HepG2 (cell line): ENCODE results near the gene HOXA9. TPM values are rescaled to one million over a fixed set of nuclear protein-coding genes. Genes with fewer than 3 reads are reported as not detected.
A peak's percentile ranks its signal among the peaks of the same experiment; 100 is the strongest.

Experiments used
- ATF2 ChIP-seq: sonication (generic); formaldehyde crosslinking; IDR thresholded peaks from 2 replicates; pipeline ENCODE4 v1.4.0; 2020; ENCODE audit warnings: missing genetic modification reagents
- EED ChIP-seq: sonication (generic); formaldehyde crosslinking; IDR thresholded peaks from 2 replicates; pipeline ENCODE4 v1.5.0; 2020; ENCODE audit warnings: mild to moderate bottlenecking, missing genetic modification reagents
- FOXJ3 ChIP-seq: sonication (generic); formaldehyde crosslinking; IDR thresholded peaks from 2 replicates; pipeline ENCODE4 v1.4.0; 2020; ENCODE audit warnings: missing genetic modification reagents, mild to moderate bottlenecking, borderline replicate concordance
- FUBP1 ChIP-seq: sonication (generic); formaldehyde crosslinking; IDR thresholded peaks from 2 replicates; pipeline ENCODE4 v1.5.1; 2020; ENCODE audit warnings: missing genetic modification reagents, mild to moderate bottlenecking, borderline replicate concordance
- HDAC2 ChIP-seq: sonication (generic); formaldehyde crosslinking; IDR thresholded peaks from 2 replicates; pipeline ENCODE4 v1.4.0; 2020; ENCODE audit warnings: missing genetic modification reagents
- JUND ChIP-seq: sonication (generic); formaldehyde crosslinking; IDR thresholded peaks from 2 replicates; pipeline ENCODE4 v1.8.0; 2022; ENCODE audit warnings: mild to moderate bottlenecking, missing genetic modification reagents
- KDM2A ChIP-seq: sonication (generic); formaldehyde crosslinking; IDR thresholded peaks from 2 replicates; pipeline ENCODE4 v1.4.0; 2020; ENCODE audit warnings: low read depth, missing genetic modification reagents, borderline replicate concordance
- KDM4B ChIP-seq: sonication (generic); formaldehyde crosslinking; IDR thresholded peaks from 2 replicates; pipeline ENCODE4 v1.4.0; 2020; ENCODE audit warnings: missing genetic modification reagents
- NR2F2 ChIP-seq: IDR thresholded peaks from 2 replicates; pipeline ENCODE4 v1.6.1; 2012; ENCODE audit warnings: low read depth, inconsistent platforms, borderline replicate concordance
- PPARG ChIP-seq: conservative IDR thresholded peaks from 2 replicates; pipeline ENCODE4 v1.6.1; 2016; ENCODE audit warnings: missing biosample characterization, missing genetic modification reagents
- PRPF4 ChIP-seq: fragments of 200-400 bp; formaldehyde crosslinking; IDR thresholded peaks from 2 replicates; pipeline ENCODE4 v1.6.1; 2016; ENCODE audit warnings: low read length, low read depth; ENCODE audit not compliant: poor library complexity, severe bottlenecking
- SAFB2 ChIP-seq: sonication (generic); formaldehyde crosslinking; IDR thresholded peaks from 2 replicates; pipeline ENCODE4 v1.5.1; 2020; ENCODE audit warnings: missing genetic modification reagents, low read depth, mild to moderate bottlenecking, borderline replicate concordance
- SIN3A ChIP-seq: IDR thresholded peaks from 2 replicates; pipeline ENCODE4 v1.6.1; 2011; ENCODE audit warnings: low read depth, mild to moderate bottlenecking, control low read depth, low read length, borderline replicate concordance
- SMAD9 ChIP-seq: sonication (generic); formaldehyde crosslinking; IDR thresholded peaks from 2 replicates; pipeline ENCODE4 v1.5.1; 2020; ENCODE audit warnings: mild to moderate bottlenecking, missing genetic modification reagents
- TFAP4 ChIP-seq: sonication (generic); IDR thresholded peaks from 2 replicates; pipeline ENCODE4 v1.6.1; 2016; ENCODE audit warnings: low read depth, borderline replicate concordance
- YEATS2 ChIP-seq: sonication (generic); formaldehyde crosslinking; IDR thresholded peaks from 2 replicates; pipeline ENCODE4 v1.4.0; 2020; ENCODE audit warnings: missing genetic modification reagents, borderline replicate concordance
- ZMAT3 ChIP-seq: sonication (generic); formaldehyde crosslinking; conservative IDR thresholded peaks from 2 replicates; pipeline ENCODE4 v1.7.0; 2021; ENCODE audit warnings: missing genetic modification reagents
- ZNF253 ChIP-seq: sonication (generic); formaldehyde crosslinking; IDR thresholded peaks from 2 replicates; pipeline ENCODE4 v1.8.0; 2022; ENCODE audit warnings: mild to moderate bottlenecking, missing genetic modification reagents, borderline replicate concordance
- ZNF567 ChIP-seq: sonication (generic); formaldehyde crosslinking; IDR thresholded peaks from 2 replicates; pipeline ENCODE4 v1.8.1; 2023; ENCODE audit warnings: mild to moderate bottlenecking, missing genetic modification reagents, borderline replicate concordance
- ZNF782 ChIP-seq: sonication (generic); formaldehyde crosslinking; IDR thresholded peaks from 2 replicates; pipeline ENCODE4 v1.4.0; 2020; ENCODE audit warnings: missing genetic modification reagents, mild to moderate bottlenecking, borderline replicate concordance
- polyA plus RNA-seq, 8 experiments: library from polyadenylated mRNA; depleted of rRNA in 3 of 8; stranded (reverse) in 7 of 8; unstranded in 1 of 8; fragments of >200 nt; fragmentation: Illumina TruSeq in 4 of 8; extraction: Trizol in 4 of 8; gene quantifications; 2 replicates each; pipeline versions ENCODE4 v1.2.1 to v1.2.3, GENCODE V29; 2011 to 2016; ENCODE audit warnings: low read depth in 4 of 8, missing spikeins in 1 of 8, mixed read lengths in 1 of 8; ENCODE audit not compliant: insufficient read depth in 1 of 8
- total RNA-seq, 5 experiments: library from RNA; depleted of rRNA; stranded (reverse); fragments of >200 nt; fragmentation: Illumina TruSeq; extraction: Trizol; gene quantifications; 2 replicates each; pipeline ENCODE4 v1.2.3, GENCODE V29; 2016; ENCODE audit warnings: low read depth in 1 of 5
- TF ChIP-seq, protein P1 (sequence below): sonication (generic); formaldehyde crosslinking; IDR thresholded peaks from 2 replicates; pipeline ENCODE4 v1.5.1; 2020; ENCODE audit warnings: mild to moderate bottlenecking, missing genetic modification reagents

The HOXA9 gene
- total and polyA plus RNA-seq, 2 of the 13 experiments (the other 11 are each of a cell fraction or from before 2014, with no cell fraction given), result not detected

GRCh38 chr7:27130540-27131389 is 34.6 kb downstream of the HOXA9 start, which contains the start of gene HOXA4 (continued):
- TF ChIP-seq FUBP1 (no peak), ATF2 (CRISPR knock-in tag) (no peak; the same call in 1 of the 2 replicates), PRPF4 (peak; percentile 100), PPARG (CRISPR knock-in tag) (0 out of 2 replicates have a peak, but pooled peaks have one; percentile 18), ZMAT3 (CRISPR knock-in tag) (no peak), ZNF782 (CRISPR knock-in tag) (no peak), KDM4B (CRISPR knock-in tag) (no peak), SMAD9 (CRISPR knock-in tag) (0 out of 2 replicates have a peak, but pooled peaks have one; percentile 39), NR2F2 (no peak; the same call in 1 of the 2 replicates), SAFB2 (CRISPR knock-in tag) (no peak), HDAC2 (peak; percentile 68), ZNF253 (no peak; the same call in 1 of the 2 replicates), SIN3A (no peak), JUND (no peak), ZNF567 (CRISPR knock-in tag) (no peak), FOXJ3 (CRISPR knock-in tag) (no peak), KDM2A (CRISPR knock-in tag) (peak; percentile 82), EED (CRISPR knock-in tag) (no peak), YEATS2 (CRISPR knock-in tag) (peak; percentile 80), TFAP4 (peak; percentile 20; the same call in 1 of the 2 replicates)
- TF ChIP-seq, protein P1, sequence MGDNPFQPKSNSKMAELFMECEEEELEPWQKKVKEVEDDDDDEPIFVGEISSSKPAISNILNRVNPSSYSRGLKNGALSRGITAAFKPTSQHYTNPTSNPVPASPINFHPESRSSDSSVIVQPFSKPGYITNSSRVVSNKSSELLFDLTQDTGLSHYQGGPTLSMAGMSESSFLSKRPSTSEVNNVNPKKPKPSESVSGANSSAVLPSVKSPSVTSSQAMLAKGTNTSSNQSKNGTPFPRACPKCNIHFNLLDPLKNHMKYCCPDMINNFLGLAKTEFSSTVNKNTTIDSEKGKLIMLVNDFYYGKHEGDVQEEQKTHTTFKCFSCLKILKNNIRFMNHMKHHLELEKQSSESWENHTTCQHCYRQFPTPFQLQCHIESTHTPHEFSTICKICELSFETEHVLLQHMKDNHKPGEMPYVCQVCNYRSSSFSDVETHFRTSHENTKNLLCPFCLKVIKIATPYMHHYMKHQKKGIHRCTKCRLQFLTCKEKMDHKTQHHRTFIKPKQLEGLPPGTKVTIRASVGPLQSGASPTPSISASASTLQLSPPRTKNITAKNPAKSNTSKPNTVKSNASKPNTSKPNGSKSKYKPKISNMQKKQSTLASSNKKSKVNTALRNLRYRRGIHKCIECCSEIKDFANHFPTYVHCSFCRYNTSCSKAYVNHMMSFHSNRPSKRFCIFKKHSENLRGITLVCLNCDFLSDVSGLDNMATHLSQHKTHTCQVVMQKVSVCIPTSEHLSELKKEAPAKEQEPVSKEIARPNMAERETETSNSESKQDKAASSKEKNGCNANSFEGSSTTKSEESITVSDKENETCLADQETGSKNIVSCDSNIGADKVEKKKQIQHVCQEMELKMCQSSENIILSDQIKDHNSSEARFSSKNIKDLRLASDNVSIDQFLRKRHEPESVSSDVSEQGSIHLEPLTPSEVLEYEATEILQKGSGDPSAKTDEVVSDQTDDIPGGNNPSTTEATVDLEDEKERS (CRISPR knock-in tag), result no peak
